Measurements from ENCODE around the gene AP2A1.

GRCh38 chr19:49843265-49843664 lies 76.5 kb downstream of the AP2A1 start:
- TF ChIP-seq SIN3B (IDR thresholded peaks at IDR 0.05; ENCODE audit: low read length) (no peak), CTCF (CRISPR knock-in tag; IDR thresholded peaks at IDR 0.05) (no peak), THAP11 (CRISPR knock-in tag; IDR thresholded peaks at IDR 0.05) (no peak), POLR2A (IDR thresholded peaks at IDR 0.05; ENCODE audit: insufficient read depth in 1 of 2, low read depth in 2 of 2, low read length in 2 of 2) (no peak), AGO2 (optimal IDR thresholded peaks at IDR 0.05; ENCODE audit: low read depth, low read length) (no peak), CSRNP2 (CRISPR knock-in tag; conservative IDR thresholded peaks at IDR 0.05; ENCODE audit: low read depth) (no peak), UBTF (CRISPR knock-in tag; IDR thresholded peaks at IDR 0.05) (no peak), ZFX (CRISPR knock-in tag; IDR thresholded peaks at IDR 0.05; ENCODE audit: low read depth) (no peak), REST (IDR thresholded peaks at IDR 0.05; ENCODE audit: borderline replicate concordance in 1 of 2, low read depth in 1 of 2, low read length in 2 of 2) (no peak), ZFP36L1 (CRISPR knock-in tag; IDR thresholded peaks at IDR 0.05) (no peak)
